PC-3 (cell line): ENCODE measurements around the gene MYO3B. TPM values are rescaled to one million over a fixed set of nuclear protein-coding genes. Genes with fewer than 3 reads are reported as not detected.

Experiments used
- ATAC-seq: fragments of 200-7000 bp; cut with Tn5 transposase; 2 replicates; pipeline ENCODE4 v1.9.1; 2020; ENCODE audit warnings: mild to moderate bottlenecking, moderate library complexity
- BruUV-seq: library from RNA; stranded (reverse); fragments of 400-500 nt; replicated peaks from 2 replicates; lab custom pipeline; 2021; lab: Mats Ljungman, UMichigan
- CTCF ChIA-PET: fragments of 300-600 bp; sonication (Branson Sonifier 250); formaldehyde crosslinking; loops from one replicate; lab custom pipeline; 2022; ENCODE audit warnings: antibody characterized with exemption; lab: Charles Lee
- POLR2A ChIA-PET: fragments of 300-600 bp; sonication (Branson Sonifier 250); formaldehyde crosslinking; loops from one replicate; lab custom pipeline; 2022; ENCODE audit warnings: antibody characterized with exemption; ENCODE audit not compliant: unreplicated experiment; lab: Charles Lee
- DNase-seq: peaks from one replicate; pipeline ENCODE4 v3.0.0-alpha.2; 2015
- H2AFZ ChIP-seq: fragments of 300-600 bp; sonication (generic); 2 replicates; pipeline ENCODE4 v1.6.0; 2016; ENCODE audit warnings: antibody characterized with exemption, low read length
- H3F3A ChIP-seq: fragments of 300-600 bp; sonication (generic); one replicate; pipeline ENCODE4 v1.6.0; 2017; ENCODE audit warnings: antibody characterized with exemption, low read length, control low read depth, mild to moderate bottlenecking; ENCODE audit not compliant: unreplicated experiment
- H3K27ac ChIP-seq: fragments of 300-600 bp; sonication (generic); 2 replicates; pipeline ENCODE4 v1.5.1; 2016; ENCODE audit warnings: mild to moderate bottlenecking, low read length
- H3K27me3 ChIP-seq: fragments of 300-600 bp; sonication (generic); 2 replicates; pipeline ENCODE4 v1.6.1; 2016; ENCODE audit warnings: low read length, mixed read lengths
- H3K36me3 ChIP-seq: fragments of 300-600 bp; sonication (generic); 2 replicates; pipeline ENCODE4 v1.6.1; 2016; ENCODE audit warnings: low read depth, mixed run types, low read length, mixed read lengths
- H3K4me1 ChIP-seq: fragments of 300-600 bp; sonication (generic); 2 replicates; pipeline ENCODE4 v1.5.1; 2016; ENCODE audit warnings: low read length; ENCODE audit not compliant: insufficient read depth
- H3K4me2 ChIP-seq: fragments of 300-600 bp; sonication (generic); 2 replicates; pipeline ENCODE4 v1.6.0; 2016; ENCODE audit warnings: low read length
- H3K4me3 ChIP-seq: fragments of 300-600 bp; sonication (generic); 2 replicates; pipeline ENCODE4 v1.5.1; 2016; ENCODE audit warnings: mild to moderate bottlenecking, low read length, mixed read lengths
- H3K79me2 ChIP-seq: fragments of 300-600 bp; sonication (generic); 2 replicates; pipeline ENCODE4 v1.6.1; 2017; ENCODE audit warnings: low read length, mixed read lengths
- H3K9ac ChIP-seq: fragments of 300-600 bp; sonication (generic); 2 replicates; pipeline ENCODE4 v1.6.0; 2016; ENCODE audit warnings: mild to moderate bottlenecking, low read length
- H3K9me2 ChIP-seq: fragments of 300-600 bp; sonication (generic); replicated peaks from 2 replicates; pipeline ENCODE4 v1.6.1; 2016; ENCODE audit warnings: mixed run types, low read length, mixed read lengths
- H3K9me3 ChIP-seq: fragments of 300-600 bp; sonication (generic); 2 replicates; pipeline ENCODE4 v1.6.1; 2016; ENCODE audit warnings: low read length, mixed read lengths
- H4K20me1 ChIP-seq: fragments of 300-600 bp; sonication (generic); 2 replicates; pipeline ENCODE4 v1.6.1; 2016; ENCODE audit warnings: low read length, mixed read lengths
- EZH2 ChIP-seq: fragments of 300-600 bp; sonication (generic); IDR thresholded peaks from one replicate; pipeline ENCODE4 v1.6.1; 2017; ENCODE audit warnings: antibody characterized with exemption, mild to moderate bottlenecking, low read length; ENCODE audit not compliant: unreplicated experiment
- EZH2phosphoT487 ChIP-seq: fragments of 300-600 bp; sonication (generic); IDR thresholded peaks from 2 replicates; pipeline ENCODE4 v1.6.1; 2018; ENCODE audit warnings: mild to moderate bottlenecking, antibody characterized with exemption, low read length, borderline replicate concordance
- intact Hi-C: fragments of 100-400 bp; cut with micrococcal nuclease; formaldehyde crosslinking; loops from 2 replicates; pipeline ENCODE4 v1.9.0; 2023
- total RNA-seq: library from RNA; depleted of rRNA; stranded (reverse); fragments of >200 nt; gene quantifications from 2 replicates; pipeline ENCODE4 v1.2.3, GENCODE V29; 2014
- TF ChIP-seq, protein P1 (sequence below): fragments of 300-600 bp; sonication (generic); conservative IDR thresholded peaks from 2 replicates; pipeline ENCODE4 v1.5.1; 2017; ENCODE audit warnings: antibody characterized with exemption, low read depth, mild to moderate bottlenecking, low read length

MYO3B gene
- total RNA-seq, 1 experiment from 2014 or later, result 1.1 TPM

DNA sequence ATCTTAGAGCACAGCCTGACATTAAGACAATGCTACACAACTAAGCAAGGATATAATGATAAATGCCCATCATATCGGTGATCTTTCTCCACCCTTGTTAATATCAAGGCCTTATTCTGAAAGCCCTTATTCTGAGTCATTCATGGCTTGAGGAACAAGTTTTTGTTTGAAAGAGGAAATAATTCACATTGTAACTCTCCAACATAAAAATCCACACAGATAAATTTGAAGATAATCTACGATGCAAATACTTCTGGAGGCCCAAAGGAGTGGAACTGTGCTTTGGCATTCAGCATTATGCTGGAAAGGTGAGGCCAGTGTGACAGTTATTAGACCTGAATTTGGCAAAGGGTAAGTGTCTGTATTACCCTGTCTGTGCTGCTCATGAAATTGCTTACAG is 227.4 kb downstream of the MYO3B start:
- ChIA-PET POLR2A (no interaction called here), CTCF (no interaction called here)
- H3K9me3 ChIP-seq, result no peaks in the 10 kb centered on the region
- peaks cover 18% of the 10 kb centered on the region for H3K4me1 ChIP-seq
- no peak overlapping the region for H3K4me3 ChIP-seq
- no peaks in the 10 kb centered on the region for H3K36me3 ChIP-seq
- no peaks in the 10 kb centered on the region for H3K9me2 ChIP-seq
- no peak for TF ChIP-seq EZH2phosphoT487
- TF ChIP-seq, protein P1, sequence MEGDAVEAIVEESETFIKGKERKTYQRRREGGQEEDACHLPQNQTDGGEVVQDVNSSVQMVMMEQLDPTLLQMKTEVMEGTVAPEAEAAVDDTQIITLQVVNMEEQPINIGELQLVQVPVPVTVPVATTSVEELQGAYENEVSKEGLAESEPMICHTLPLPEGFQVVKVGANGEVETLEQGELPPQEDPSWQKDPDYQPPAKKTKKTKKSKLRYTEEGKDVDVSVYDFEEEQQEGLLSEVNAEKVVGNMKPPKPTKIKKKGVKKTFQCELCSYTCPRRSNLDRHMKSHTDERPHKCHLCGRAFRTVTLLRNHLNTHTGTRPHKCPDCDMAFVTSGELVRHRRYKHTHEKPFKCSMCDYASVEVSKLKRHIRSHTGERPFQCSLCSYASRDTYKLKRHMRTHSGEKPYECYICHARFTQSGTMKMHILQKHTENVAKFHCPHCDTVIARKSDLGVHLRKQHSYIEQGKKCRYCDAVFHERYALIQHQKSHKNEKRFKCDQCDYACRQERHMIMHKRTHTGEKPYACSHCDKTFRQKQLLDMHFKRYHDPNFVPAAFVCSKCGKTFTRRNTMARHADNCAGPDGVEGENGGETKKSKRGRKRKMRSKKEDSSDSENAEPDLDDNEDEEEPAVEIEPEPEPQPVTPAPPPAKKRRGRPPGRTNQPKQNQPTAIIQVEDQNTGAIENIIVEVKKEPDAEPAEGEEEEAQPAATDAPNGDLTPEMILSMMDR, result no peak
- no peak for TF ChIP-seq EZH2
- no peak overlapping the region for H2AFZ ChIP-seq
- no peaks in the 10 kb centered on the region for H4K20me1 ChIP-seq
- H3K27me3 ChIP-seq, result no peaks in the 10 kb centered on the region
- BruUV-seq, result no TSS peak
- DNase-seq, result peak; percentile 42
- H3K27ac ChIP-seq, result no peak overlapping the region
- H3F3A ChIP-seq, result no peaks in the 10 kb centered on the region
- H3K9ac ChIP-seq, result no peak overlapping the region
- intact Hi-C loops, result loop anchor here (10.0 kb wide), 1 partner anchor 309 kb away; the partner anchor contains the start of gene SP5
- H3K4me2 ChIP-seq, result peak overlapping the region; percentile 19; the same call in 1 of the 2 replicates
- no peak for ATAC-seq
- H3K79me2 ChIP-seq, result no peaks in the 10 kb centered on the region

GRCh38 chr2:170408461-170409163 is 230.7 kb downstream of the MYO3B start:
- no peaks in the 10 kb centered on the region for H4K20me1 ChIP-seq
- H3K9me3 ChIP-seq, result no peaks in the 10 kb centered on the region
- no peaks in the 10 kb centered on the region for H3F3A ChIP-seq
- TF ChIP-seq, protein P1, result no peak
- TF ChIP-seq EZH2 (no peak), EZH2phosphoT487 (no peak)
- peaks cover 18% of the 10 kb centered on the region for H3K4me1 ChIP-seq
- no TSS peak for BruUV-seq
- DNase-seq (no peak), ATAC-seq (peak; percentile 48; the same call in 1 of the 2 replicates)
- H3K4me3 ChIP-seq, result peak overlapping the region; percentile 56; the same call in 1 of the 2 replicates
- peak overlapping the region; percentile 70 for H2AFZ ChIP-seq
- H3K4me2 ChIP-seq, result peak overlapping the region; percentile 84
- no peaks in the 10 kb centered on the region for H3K27me3 ChIP-seq
- no peak overlapping the region for H3K9ac ChIP-seq
- no peak overlapping the region for H3K27ac ChIP-seq
- ChIA-PET CTCF (no interaction called here), POLR2A (no interaction called here)
- H3K36me3 ChIP-seq, result no peaks in the 10 kb centered on the region
- H3K9me2 ChIP-seq, result no peaks in the 10 kb centered on the region
- no peaks in the 10 kb centered on the region for H3K79me2 ChIP-seq
- intact Hi-C loops, result loop anchor here (10.0 kb wide), 1 partner anchor 306 kb away; the partner anchor contains the start of gene SP5

GRCh38 chr2:170409164-170409535 is 231.2 kb downstream of the MYO3B start:
- H3K9me3 ChIP-seq, result no peaks in the 10 kb centered on the region
- no TSS peak for BruUV-seq
- DNase-seq (peak; percentile 80), ATAC-seq (peak; percentile 75)
- H3K4me1 ChIP-seq, result peaks cover 18% of the 10 kb centered on the region
- no peaks in the 10 kb centered on the region for H3K9me2 ChIP-seq
- no peaks in the 10 kb centered on the region for H3K79me2 ChIP-seq
- no peak overlapping the region for H3K27ac ChIP-seq
- intact Hi-C loops, result loop anchor here (10.0 kb wide), 1 partner anchor 306 kb away; the partner anchor contains the start of gene SP5
- H3K4me3 ChIP-seq, result peak overlapping the region; percentile 56; the same call in 1 of the 2 replicates
- H2AFZ ChIP-seq, result peak overlapping the region; percentile 70
- H3K27me3 ChIP-seq, result no peaks in the 10 kb centered on the region
- POLR2A ChIA-PET, result interaction anchor here (0.7 kb wide), 1 partner anchor 16 kb away, joined by 5 read pairs; no protein-coding TSS in a partner anchor
- TF ChIP-seq, protein P1, result peak; percentile 93
- no peak for TF ChIP-seq EZH2phosphoT487
- H3F3A ChIP-seq, result no peaks in the 10 kb centered on the region
- no peaks in the 10 kb centered on the region for H3K36me3 ChIP-seq
- CTCF ChIA-PET, result interaction anchor here (0.7 to 0.8 kb wide), 2 partner anchors 16 to 330 kb away, joined by 3 to 5 read pairs; no protein-coding TSS in a partner anchor
- H3K9ac ChIP-seq, result no peak overlapping the region
- no peaks in the 10 kb centered on the region for H4K20me1 ChIP-seq
- H3K4me2 ChIP-seq, result peak overlapping the region; percentile 84
